Activated CD4-positive, alpha-beta T cell treated with anti-CD3 and anti-CD28 coated beads for 1 hour (primary cell): ENCODE measurements around the gene SF3B5.
"Not testable (repeated sequence)": the region's sequence is repeated elsewhere in the genome, so short reads cannot be mapped to it uniquely, and the experiment has no call there.

Experiments
- DNase-seq: peaks from one replicate; pipeline ENCODE4 v3.0.0-alpha.2; 2020

Gene SF3B5

GRCh38 chr6:144062786-144063185 lies 32.6 kb downstream of the SF3B5 start:
- DNase-seq: no peak

GRCh38 chr6:144059139-144059538 lies 36.2 kb downstream of the SF3B5 start:
- no peak for DNase-seq

DNA sequence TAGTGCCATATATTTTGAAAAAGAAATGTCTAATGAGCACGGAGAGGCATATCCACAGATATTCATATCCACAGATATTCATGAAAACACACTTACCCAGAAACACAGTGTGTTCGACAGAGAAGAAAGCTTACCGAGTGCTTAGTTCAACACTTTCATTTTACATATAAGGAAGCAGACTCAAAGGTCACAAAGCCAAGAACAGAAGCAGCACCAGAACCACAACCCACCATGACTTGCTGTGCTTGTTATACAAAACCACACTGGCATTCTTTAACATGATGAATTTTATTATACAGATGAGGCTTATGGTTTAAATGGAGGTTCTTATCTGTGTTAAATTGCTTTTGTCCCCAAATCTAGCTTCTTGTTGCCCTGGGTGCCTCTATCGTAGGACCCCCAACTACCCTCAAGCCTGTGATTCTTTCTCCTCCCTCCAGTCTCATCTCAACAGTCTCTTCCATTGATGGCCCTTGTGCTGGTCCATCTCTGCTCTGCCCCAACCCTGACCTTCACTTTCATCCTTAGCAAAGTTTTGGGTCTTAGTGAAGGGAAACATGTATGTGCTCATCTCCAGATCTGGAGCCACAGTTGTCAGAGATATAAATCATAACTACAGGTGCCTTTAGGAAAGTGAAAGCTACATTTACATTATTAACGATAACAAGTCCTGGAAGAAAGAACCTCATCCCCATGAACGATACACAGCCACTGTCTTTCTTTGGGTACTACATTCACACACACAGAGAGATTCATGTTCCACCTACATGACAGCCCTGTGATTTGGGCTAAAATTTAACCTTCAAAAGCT lies 40.0 kb downstream of the SF3B5 start:
- no peak for DNase-seq

DNA sequence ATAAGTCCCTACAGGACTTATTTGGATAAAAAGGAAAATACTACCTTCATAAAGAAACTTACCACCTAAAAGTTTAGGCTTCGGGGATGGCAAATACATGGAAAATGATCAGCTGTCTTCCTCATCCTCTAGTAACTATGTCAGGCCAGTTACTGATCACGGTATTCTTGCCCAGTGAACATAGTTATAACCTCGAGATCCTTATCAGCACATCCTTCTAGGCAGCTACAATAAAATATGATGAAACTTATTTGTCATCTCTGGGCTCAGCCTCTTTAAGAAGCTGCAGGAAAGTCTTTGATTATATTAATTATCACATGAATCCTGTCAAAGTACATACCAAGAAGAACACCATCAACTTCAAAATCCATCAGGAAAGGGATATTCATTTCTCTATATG lies 41.8 kb downstream of the SF3B5 start:
- DNase-seq: no peak

- no peak for DNase-seq
Measured at GRCh38 chr6:144052488-144052887, 42.9 kb downstream of the SF3B5 start.

DNA sequence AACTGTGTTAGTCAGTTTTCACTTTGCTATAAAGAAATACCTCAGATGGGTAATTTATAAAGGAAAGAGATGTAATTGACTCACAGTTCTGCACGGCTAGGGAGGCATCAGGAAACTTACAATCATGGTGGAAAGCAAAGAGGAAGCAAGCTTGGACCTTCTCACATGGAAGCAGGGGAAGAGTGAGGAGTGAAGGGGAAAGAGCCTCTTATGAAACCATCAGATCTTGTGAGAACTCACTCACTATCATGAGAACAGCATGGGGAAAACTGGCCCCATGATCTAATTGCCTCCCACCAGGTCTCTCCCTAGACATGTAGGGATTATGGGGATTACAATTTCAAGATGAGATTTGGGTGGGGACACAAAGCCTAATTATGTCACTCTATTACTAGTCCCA lies 46.0 kb downstream of the SF3B5 start:
- DNase-seq: no peak

- DNase-seq: no peak
Measured at GRCh38 chr6:144047688-144048087, 47.7 kb downstream of the SF3B5 start.

DNA sequence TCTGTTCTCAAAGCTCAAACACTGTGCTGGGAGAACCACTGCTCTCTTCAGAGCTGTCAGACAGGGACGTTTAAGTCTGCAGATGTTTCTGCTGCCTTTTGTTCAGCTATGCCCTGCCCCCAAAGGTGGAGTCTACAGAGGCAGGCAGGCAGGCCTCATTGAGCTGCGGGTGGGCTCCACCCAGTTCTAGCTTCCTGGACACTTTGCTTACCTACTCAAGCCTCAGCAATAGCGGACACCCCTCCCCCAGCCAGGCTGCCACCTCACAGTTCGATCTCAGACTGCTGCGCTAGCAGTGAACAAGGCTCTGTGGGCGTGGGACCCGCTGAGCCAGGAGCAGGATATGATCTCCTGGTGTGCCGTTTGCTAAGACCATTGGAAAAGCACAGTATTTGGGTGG lies 48.7 kb downstream of the SF3B5 start:
- not testable (repeated sequence) for DNase-seq

DNA sequence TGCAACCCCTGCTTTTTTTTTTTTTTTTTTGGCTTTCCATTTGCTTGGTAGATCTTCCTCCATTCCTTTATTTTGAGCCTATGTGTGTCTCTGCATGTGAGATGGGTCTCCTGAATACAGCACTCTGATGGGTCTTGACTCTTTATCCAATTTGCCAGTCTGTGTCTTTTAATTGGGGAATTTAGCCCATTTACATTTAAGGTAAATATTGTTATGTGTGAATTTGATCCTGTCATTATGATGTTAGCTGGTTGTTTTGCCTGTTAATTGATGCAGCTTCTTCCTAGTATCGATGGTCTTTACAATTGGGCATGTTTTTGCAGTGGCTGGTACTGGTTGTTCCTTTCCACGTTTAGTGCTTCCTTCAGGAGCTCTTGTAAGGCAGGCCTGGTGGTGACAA lies 50.4 kb downstream of the SF3B5 start:
- DNase-seq: not testable (repeated sequence)
